GM12878 (cell line): ENCODE data around the gene CXXC5. TPM values are rescaled to one million over a fixed set of nuclear protein-coding genes. Genes with fewer than 3 reads are reported as not detected.

ENCODE experiments used
- ASH2L ChIP-seq: fragments of 300-600, 200-600 bp; sonication (generic); IDR thresholded peaks from 2 replicates; pipeline ENCODE4 v1.6.1; 2017; ENCODE audit warnings: low read depth, mild to moderate bottlenecking, borderline replicate concordance
- CREM ChIP-seq: IDR thresholded peaks from 2 replicates; pipeline ENCODE4 v1.6.1; 2014; ENCODE audit warnings: antibody characterized with exemption, low read depth
- EGR1 ChIP-seq, 2 experiments: IDR thresholded peaks; 1 replicate in 1 of 2; 2 replicates in 1 of 2; pipeline ENCODE4 v1.6.1; 2011 to 2012; ENCODE audit warnings: low read depth in 2 of 2, low read length in 2 of 2, borderline replicate concordance in 1 of 2, mild to moderate bottlenecking in 1 of 2, moderate library complexity in 1 of 2
- FOXK2 ChIP-seq: fragments of 450-650 bp; IDR thresholded peaks from 2 replicates; pipeline ENCODE4 v1.6.1; 2017; ENCODE audit warnings: mild to moderate bottlenecking, moderate library complexity
- HDAC2 ChIP-seq: fragments of 200-600 bp; sonication (generic); IDR thresholded peaks from 2 replicates; pipeline ENCODE4 v1.6.1; 2017
- IRF4 ChIP-seq: IDR thresholded peaks from 2 replicates; pipeline ENCODE4 v1.6.1; 2011; ENCODE audit warnings: low read depth, low read length
- JUND ChIP-seq: IDR thresholded peaks from 2 replicates; pipeline ENCODE4 v1.6.1; 2012; ENCODE audit warnings: low read depth, mild to moderate bottlenecking, low read length, improper control_type of control experiment, moderate library complexity
- LARP7 ChIP-seq: fragments of 450-650 bp; IDR thresholded peaks from 2 replicates; pipeline ENCODE4 v1.6.1; 2017; ENCODE audit warnings: mild to moderate bottlenecking
- MEF2B ChIP-seq: fragments of 450-650 bp; IDR thresholded peaks from 2 replicates; pipeline ENCODE4 v1.6.1; 2018; ENCODE audit warnings: mild to moderate bottlenecking, moderate library complexity; ENCODE audit not compliant: partially characterized antibody, poor library complexity, severe bottlenecking
- MTA2 ChIP-seq: fragments of 450-650 bp; IDR thresholded peaks from 2 replicates; pipeline ENCODE4 v1.6.1; 2016; ENCODE audit warnings: low read depth, mild to moderate bottlenecking, moderate library complexity
- MYC ChIP-seq: IDR thresholded peaks from 2 replicates; pipeline ENCODE4 v1.6.1; 2011; ENCODE audit warnings: mild to moderate bottlenecking, low read length, moderate library complexity, inconsistent platforms; ENCODE audit not compliant: insufficient read depth, insufficient replicate concordance, insufficient read length, severe bottlenecking
- NRF1 ChIP-seq: conservative IDR thresholded peaks from 2 replicates; pipeline ENCODE4 v1.6.1; 2011; ENCODE audit warnings: mild to moderate bottlenecking, low read depth, low read length, improper control_type of control experiment
- PAX5 ChIP-seq: IDR thresholded peaks from 2 replicates; pipeline ENCODE4 v1.6.1; 2011; ENCODE audit warnings: low read depth, low read length, borderline replicate concordance
- STAT3 ChIP-seq: IDR thresholded peaks from 2 replicates; pipeline ENCODE4 v1.6.1; 2011; ENCODE audit warnings: low read depth, low read length, improper control_type of control experiment
- TBL1XR1 ChIP-seq: IDR thresholded peaks from 2 replicates; pipeline ENCODE4 v1.6.1; 2012; ENCODE audit warnings: low read depth, low read length, improper control_type of control experiment
- YBX1 ChIP-seq: fragments of 450-650 bp; IDR thresholded peaks from 2 replicates; pipeline ENCODE4 v1.6.1; 2016; ENCODE audit warnings: antibody characterized with exemption
- ZNF622 ChIP-seq: fragments of 450-650 bp; IDR thresholded peaks from 2 replicates; pipeline ENCODE4 v1.6.1; 2017; ENCODE audit warnings: mild to moderate bottlenecking, inconsistent platforms
- ZZZ3 ChIP-seq: IDR thresholded peaks from 2 replicates; pipeline ENCODE4 v1.6.1; 2011; ENCODE audit warnings: low read depth; ENCODE audit not compliant: control insufficient read depth, insufficient read length
- polyA plus RNA-seq, 11 experiments: library from polyadenylated mRNA; depleted of rRNA in 4 of 11; unstranded in 6 of 11; stranded (reverse) in 5 of 11; fragments of >200 nt; fragmentation: Nextera tagmentation in 4 of 11; fragmentation: Illumina TruSeq in 1 of 11; extraction: Ambion mirVana in 4 of 11; extraction: Trizol in 1 of 11; gene quantifications; 1 replicate in 1 of 11; 2 replicates in 10 of 11; pipeline versions ENCODE4 v1.2.1 to v1.2.3, GENCODE V29; 2011 to 2016; ENCODE audit warnings: inconsistent platforms in 2 of 11, missing spikeins in 2 of 11, low read depth in 1 of 11
- total RNA-seq, 4 experiments: library from RNA; depleted of rRNA in 3 of 4; stranded (reverse); fragments of >200 nt in 3 of 4; fragmentation: Illumina TruSeq in 1 of 4; extraction: Trizol in 1 of 4; gene quantifications; 2 replicates each; pipeline versions ENCODE4 v1.2.1 to v1.2.3, GENCODE V29; 2013 to 2021
- TF ChIP-seq, protein P1 (sequence below): fragments of 150-350 bp; IDR thresholded peaks from 2 replicates; pipeline ENCODE4 v1.6.1; 2016; ENCODE audit warnings: low read depth, low read length
- TF ChIP-seq, protein P2 (sequence below): fragments of 450-650 bp; IDR thresholded peaks from 2 replicates; pipeline ENCODE4 v1.6.1; 2017; ENCODE audit warnings: low read depth, mild to moderate bottlenecking, moderate library complexity
- TF ChIP-seq, protein P3 (sequence below): IDR thresholded peaks from 2 replicates; pipeline ENCODE4 v1.6.1; 2012; ENCODE audit warnings: mild to moderate bottlenecking, low read depth, low read length
- TF ChIP-seq, protein P4 (sequence below): IDR thresholded peaks from 2 replicates; pipeline ENCODE4 v1.6.1; 2011; ENCODE audit warnings: low read depth, low read length, improper control_type of control experiment, borderline replicate concordance

Gene CXXC5
- total and polyA plus RNA-seq, 10 of the 15 experiments (the other 5 are each of a cell fraction or from before 2014, with no cell fraction given), result 1.8 to 90.8 (median 40.7) TPM

DNA sequence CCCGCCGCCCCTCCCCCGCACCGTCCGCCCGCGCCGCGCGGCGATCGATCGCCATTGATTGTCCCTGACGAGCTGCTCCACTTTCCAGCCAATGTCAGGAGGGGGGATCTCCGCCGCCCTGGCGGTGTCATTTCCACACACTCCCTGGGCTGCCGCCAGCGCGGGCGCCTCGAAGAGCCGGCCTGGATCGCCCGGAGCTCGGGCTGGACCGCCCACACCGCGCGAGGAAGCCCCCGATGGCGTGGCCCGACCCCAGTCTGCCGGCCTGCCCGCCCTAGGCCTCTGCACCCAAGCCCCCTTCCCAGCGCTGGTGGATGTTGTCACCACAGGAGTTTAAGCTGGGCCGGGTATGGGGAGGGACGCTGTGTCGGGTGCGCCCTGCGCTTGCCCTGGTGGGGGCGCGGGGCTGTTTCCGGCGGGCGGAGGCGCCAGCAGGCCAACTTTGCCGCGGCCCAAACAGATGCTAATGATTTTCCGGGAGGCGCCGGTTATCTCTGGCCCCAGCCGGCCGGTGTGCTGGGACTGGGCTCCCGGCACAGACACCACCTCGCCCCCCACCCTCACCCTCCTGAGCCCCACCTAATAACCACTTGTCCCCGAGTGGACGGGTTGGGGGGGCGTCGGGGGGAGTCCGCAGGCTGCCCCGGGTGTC, 10.6 kb upstream of the CXXC5 start (continued):
- TF ChIP-seq MEF2B (peak; percentile 20), TBL1XR1 (0 out of 2 replicates have a peak, but pooled peaks have one; percentile 35), JUND (no peak), LARP7 (peak; percentile 55; the same call in 1 of the 2 replicates), PAX5 (no peak), ASH2L (no peak), IRF4 (peak; percentile 28; the same call in 1 of the 2 replicates), NRF1 (no peak), ZNF622 (no peak), YBX1 (no peak), CREM (no peak; the same call in 1 of the 2 replicates), MYC (no peak), MTA2 (no peak), HDAC2 (no peak), FOXK2 (no peak), EGR1 (IDR thresholded peaks at IDR 0.05; ENCODE audit: borderline replicate concordance in 1 of 2, low read depth in 2 of 2, low read length in 2 of 2) (peak in 1 of 2 experiments; percentile 79; a peak in 2 of 3 replicates), STAT3 (no peak), ZZZ3 (no peak)
- TF ChIP-seq, protein P1, sequence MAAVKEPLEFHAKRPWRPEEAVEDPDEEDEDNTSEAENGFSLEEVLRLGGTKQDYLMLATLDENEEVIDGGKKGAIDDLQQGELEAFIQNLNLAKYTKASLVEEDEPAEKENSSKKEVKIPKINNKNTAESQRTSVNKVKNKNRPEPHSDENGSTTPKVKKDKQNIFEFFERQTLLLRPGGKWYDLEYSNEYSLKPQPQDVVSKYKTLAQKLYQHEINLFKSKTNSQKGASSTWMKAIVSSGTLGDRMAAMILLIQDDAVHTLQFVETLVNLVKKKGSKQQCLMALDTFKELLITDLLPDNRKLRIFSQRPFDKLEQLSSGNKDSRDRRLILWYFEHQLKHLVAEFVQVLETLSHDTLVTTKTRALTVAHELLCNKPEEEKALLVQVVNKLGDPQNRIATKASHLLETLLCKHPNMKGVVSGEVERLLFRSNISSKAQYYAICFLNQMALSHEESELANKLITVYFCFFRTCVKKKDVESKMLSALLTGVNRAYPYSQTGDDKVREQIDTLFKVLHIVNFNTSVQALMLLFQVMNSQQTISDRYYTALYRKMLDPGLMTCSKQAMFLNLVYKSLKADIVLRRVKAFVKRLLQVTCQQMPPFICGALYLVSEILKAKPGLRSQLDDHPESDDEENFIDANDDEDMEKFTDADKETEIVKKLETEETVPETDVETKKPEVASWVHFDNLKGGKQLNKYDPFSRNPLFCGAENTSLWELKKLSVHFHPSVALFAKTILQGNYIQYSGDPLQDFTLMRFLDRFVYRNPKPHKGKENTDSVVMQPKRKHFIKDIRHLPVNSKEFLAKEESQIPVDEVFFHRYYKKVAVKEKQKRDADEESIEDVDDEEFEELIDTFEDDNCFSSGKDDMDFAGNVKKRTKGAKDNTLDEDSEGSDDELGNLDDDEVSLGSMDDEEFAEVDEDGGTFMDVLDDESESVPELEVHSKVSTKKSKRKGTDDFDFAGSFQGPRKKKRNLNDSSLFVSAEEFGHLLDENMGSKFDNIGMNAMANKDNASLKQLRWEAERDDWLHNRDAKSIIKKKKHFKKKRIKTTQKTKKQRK, result no peak
- TF ChIP-seq, protein P2, sequence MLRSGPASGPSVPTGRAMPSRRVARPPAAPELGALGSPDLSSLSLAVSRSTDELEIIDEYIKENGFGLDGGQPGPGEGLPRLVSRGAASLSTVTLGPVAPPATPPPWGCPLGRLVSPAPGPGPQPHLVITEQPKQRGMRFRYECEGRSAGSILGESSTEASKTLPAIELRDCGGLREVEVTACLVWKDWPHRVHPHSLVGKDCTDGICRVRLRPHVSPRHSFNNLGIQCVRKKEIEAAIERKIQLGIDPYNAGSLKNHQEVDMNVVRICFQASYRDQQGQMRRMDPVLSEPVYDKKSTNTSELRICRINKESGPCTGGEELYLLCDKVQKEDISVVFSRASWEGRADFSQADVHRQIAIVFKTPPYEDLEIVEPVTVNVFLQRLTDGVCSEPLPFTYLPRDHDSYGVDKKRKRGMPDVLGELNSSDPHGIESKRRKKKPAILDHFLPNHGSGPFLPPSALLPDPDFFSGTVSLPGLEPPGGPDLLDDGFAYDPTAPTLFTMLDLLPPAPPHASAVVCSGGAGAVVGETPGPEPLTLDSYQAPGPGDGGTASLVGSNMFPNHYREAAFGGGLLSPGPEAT, result peak; percentile 98
- TF ChIP-seq, protein P3, sequence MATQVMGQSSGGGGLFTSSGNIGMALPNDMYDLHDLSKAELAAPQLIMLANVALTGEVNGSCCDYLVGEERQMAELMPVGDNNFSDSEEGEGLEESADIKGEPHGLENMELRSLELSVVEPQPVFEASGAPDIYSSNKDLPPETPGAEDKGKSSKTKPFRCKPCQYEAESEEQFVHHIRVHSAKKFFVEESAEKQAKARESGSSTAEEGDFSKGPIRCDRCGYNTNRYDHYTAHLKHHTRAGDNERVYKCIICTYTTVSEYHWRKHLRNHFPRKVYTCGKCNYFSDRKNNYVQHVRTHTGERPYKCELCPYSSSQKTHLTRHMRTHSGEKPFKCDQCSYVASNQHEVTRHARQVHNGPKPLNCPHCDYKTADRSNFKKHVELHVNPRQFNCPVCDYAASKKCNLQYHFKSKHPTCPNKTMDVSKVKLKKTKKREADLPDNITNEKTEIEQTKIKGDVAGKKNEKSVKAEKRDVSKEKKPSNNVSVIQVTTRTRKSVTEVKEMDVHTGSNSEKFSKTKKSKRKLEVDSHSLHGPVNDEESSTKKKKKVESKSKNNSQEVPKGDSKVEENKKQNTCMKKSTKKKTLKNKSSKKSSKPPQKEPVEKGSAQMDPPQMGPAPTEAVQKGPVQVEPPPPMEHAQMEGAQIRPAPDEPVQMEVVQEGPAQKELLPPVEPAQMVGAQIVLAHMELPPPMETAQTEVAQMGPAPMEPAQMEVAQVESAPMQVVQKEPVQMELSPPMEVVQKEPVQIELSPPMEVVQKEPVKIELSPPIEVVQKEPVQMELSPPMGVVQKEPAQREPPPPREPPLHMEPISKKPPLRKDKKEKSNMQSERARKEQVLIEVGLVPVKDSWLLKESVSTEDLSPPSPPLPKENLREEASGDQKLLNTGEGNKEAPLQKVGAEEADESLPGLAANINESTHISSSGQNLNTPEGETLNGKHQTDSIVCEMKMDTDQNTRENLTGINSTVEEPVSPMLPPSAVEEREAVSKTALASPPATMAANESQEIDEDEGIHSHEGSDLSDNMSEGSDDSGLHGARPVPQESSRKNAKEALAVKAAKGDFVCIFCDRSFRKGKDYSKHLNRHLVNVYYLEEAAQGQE, result no peak
- TF ChIP-seq, protein P4, sequence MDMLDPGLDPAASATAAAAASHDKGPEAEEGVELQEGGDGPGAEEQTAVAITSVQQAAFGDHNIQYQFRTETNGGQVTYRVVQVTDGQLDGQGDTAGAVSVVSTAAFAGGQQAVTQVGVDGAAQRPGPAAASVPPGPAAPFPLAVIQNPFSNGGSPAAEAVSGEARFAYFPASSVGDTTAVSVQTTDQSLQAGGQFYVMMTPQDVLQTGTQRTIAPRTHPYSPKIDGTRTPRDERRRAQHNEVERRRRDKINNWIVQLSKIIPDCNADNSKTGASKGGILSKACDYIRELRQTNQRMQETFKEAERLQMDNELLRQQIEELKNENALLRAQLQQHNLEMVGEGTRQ, result no peak
